Suprapubic skin (tissue), 3 donors: ENCODE data around the gene OPRPN.

Source experiments
- EP300 ChIP-seq: sonication (generic); formaldehyde crosslinking; IDR thresholded peaks from one replicate; pipeline ENCODE4 v1.6.1; 2017; ENCODE audit warnings: antibody characterized with exemption
- TF ChIP-seq, protein P1 (sequence below), 2 donors: fragments of 200-600 bp in 1 of 2; fragments of 450-650 bp in 1 of 2; sonication (generic) in 1 of 2; IDR thresholded peaks; one replicate each; pipeline ENCODE4 v1.5.1; 2016 to 2019; ENCODE audit warnings: antibody characterized with exemption in 2 of 2, mild to moderate bottlenecking in 1 of 2, moderate library complexity in 1 of 2

DNA sequence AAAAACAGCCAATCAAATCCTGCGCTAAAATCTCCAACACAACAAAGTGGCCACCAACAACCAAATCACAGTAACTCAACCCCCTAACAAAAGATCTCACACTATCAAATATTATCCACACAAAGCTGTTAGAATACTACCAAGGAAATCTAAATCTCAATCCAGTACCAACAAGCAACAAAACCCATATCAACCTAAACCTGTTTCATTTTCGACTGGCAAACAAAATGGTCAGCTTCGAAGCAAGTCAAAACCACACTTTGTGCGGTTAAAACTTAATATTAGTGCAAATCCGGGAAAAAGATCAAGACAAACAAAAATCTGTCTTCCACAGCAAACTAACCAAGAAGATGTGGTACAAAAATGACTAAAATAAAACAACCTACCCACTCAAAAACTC lies 45.6 kb downstream of the OPRPN start:
- TF ChIP-seq, protein P1, sequence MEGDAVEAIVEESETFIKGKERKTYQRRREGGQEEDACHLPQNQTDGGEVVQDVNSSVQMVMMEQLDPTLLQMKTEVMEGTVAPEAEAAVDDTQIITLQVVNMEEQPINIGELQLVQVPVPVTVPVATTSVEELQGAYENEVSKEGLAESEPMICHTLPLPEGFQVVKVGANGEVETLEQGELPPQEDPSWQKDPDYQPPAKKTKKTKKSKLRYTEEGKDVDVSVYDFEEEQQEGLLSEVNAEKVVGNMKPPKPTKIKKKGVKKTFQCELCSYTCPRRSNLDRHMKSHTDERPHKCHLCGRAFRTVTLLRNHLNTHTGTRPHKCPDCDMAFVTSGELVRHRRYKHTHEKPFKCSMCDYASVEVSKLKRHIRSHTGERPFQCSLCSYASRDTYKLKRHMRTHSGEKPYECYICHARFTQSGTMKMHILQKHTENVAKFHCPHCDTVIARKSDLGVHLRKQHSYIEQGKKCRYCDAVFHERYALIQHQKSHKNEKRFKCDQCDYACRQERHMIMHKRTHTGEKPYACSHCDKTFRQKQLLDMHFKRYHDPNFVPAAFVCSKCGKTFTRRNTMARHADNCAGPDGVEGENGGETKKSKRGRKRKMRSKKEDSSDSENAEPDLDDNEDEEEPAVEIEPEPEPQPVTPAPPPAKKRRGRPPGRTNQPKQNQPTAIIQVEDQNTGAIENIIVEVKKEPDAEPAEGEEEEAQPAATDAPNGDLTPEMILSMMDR (IDR thresholded peaks at IDR 0.05) = no peak
- TF ChIP-seq EP300 = no peak
